ENCODE data around the gene NECTIN4.

NECTIN4 gene

GRCh38 chr1:161111117-161111516, 21.8 kb upstream of the NECTIN4 start:
- no peak for DNase-seq

GRCh38 chr1:161106431-161106830, 17.1 kb upstream of the NECTIN4 start:
- DNase-seq: no peak

- no peak for DNase-seq
These were observed 11.2 kb upstream of the NECTIN4 start for GRCh38 chr1:161100556-161100955.

- no peak for DNase-seq
These were observed 9.9 kb upstream of the NECTIN4 start for GRCh38 chr1:161099090-161099802.

GRCh38 chr1:161098210-161099068, 9.1 kb upstream of the NECTIN4 start, which contains the start of gene KLHDC9:
Gene KLHDC9, plus strand, starts transcription at chr1:161098361. Its CDS starts 175 bp downstream, at chr1:161098536.
- no peak for DNase-seq

GRCh38 chr1:161096530-161096929, 7.2 kb upstream of the NECTIN4 start:
- no peak for DNase-seq

GRCh38 chr1:161096015-161096414, 6.7 kb upstream of the NECTIN4 start:
- no peak for DNase-seq

GRCh38 chr1:161095230-161095629, 5.9 kb upstream of the NECTIN4 start:
- no peak for DNase-seq

- no peak for DNase-seq
These were observed 5.1 kb upstream of the NECTIN4 start for GRCh38 chr1:161094481-161094880.

- DNase-seq: no peak
These were observed 3.3 kb upstream of the NECTIN4 start for GRCh38 chr1:161092621-161093028.

GRCh38 chr1:161091796-161092507, 2.6 kb upstream of the NECTIN4 start:
- DNase-seq: no peak

GRCh38 chr1:161091093-161091492, 1.7 kb upstream of the NECTIN4 start:
- DNase-seq: no peak

GRCh38 chr1:161090617-161091016, 1.3 kb upstream of the NECTIN4 start:
- no peak for DNase-seq

GRCh38 chr1:161089938-161090337, 580 bp upstream of the NECTIN4 start:
- no peak for DNase-seq

- DNase-seq: no peak
These were observed 709 bp downstream of the NECTIN4 start for GRCh38 chr1:161088587-161089110.

- no peak for DNase-seq
These were observed 2.9 kb downstream of the NECTIN4 start for GRCh38 chr1:161086457-161086856.

GRCh38 chr1:161085165-161085564, 4.2 kb downstream of the NECTIN4 start:
- no peak for DNase-seq

GRCh38 chr1:161084597-161084988, 4.8 kb downstream of the NECTIN4 start:
- no peak for DNase-seq

GRCh38 chr1:161083748-161084596, 5.4 kb downstream of the NECTIN4 start:
- no peak for DNase-seq

- DNase-seq: no peak
These were observed 6.2 kb downstream of the NECTIN4 start for GRCh38 chr1:161082996-161083747.

GRCh38 chr1:161082483-161082882, 6.9 kb downstream of the NECTIN4 start:
- no peak for DNase-seq
